Hepatocyte (in vitro differentiated cells): ENCODE measurements around the gene PRELID1. TPM values are rescaled to one million over a fixed set of nuclear protein-coding genes. Genes with fewer than 3 reads are reported as not detected.

Experiments used
- DNase-seq: peaks from one replicate; pipeline ENCODE4 v3.0.0-alpha.2; 2016; ENCODE audit warnings: low spot score
- H2AFZ ChIP-seq: fragments of 200-600 bp; sonication (generic); 2 replicates; pipeline ENCODE4 v1.6.0; 2016; ENCODE audit warnings: antibody characterized with exemption, mild to moderate bottlenecking
- H3K27ac ChIP-seq: fragments of 200-600 bp; sonication (generic); 2 replicates; pipeline ENCODE4 v1.5.1; 2016; ENCODE audit warnings: mild to moderate bottlenecking
- H3K27me3 ChIP-seq: fragments of 200-600 bp; sonication (generic); 2 replicates; pipeline ENCODE4 v1.6.1; 2016
- H3K36me3 ChIP-seq: fragments of 200-600 bp; sonication (generic); replicated peaks from 2 replicates; pipeline ENCODE4 v1.5.1; 2016; ENCODE audit warnings: low read depth; ENCODE audit not compliant: insufficient read depth
- H3K4me1 ChIP-seq: fragments of 200-600 bp; sonication (generic); 2 replicates; pipeline ENCODE4 v1.5.1; 2016; ENCODE audit warnings: mild to moderate bottlenecking, moderate library complexity; ENCODE audit not compliant: insufficient read depth
- H3K4me2 ChIP-seq: fragments of 200-600 bp; sonication (generic); 2 replicates; pipeline ENCODE4 v1.6.0; 2016
- H3K4me3 ChIP-seq: fragments of 200-600 bp; sonication (generic); 2 replicates; pipeline ENCODE4 v1.5.1; 2016; ENCODE audit warnings: mild to moderate bottlenecking
- H3K79me2 ChIP-seq: fragments of 200-600 bp; sonication (generic); 2 replicates; pipeline ENCODE4 v1.6.0; 2017; ENCODE audit warnings: mild to moderate bottlenecking
- H3K9me2 ChIP-seq: fragments of 200-600 bp; sonication (generic); replicated peaks from 2 replicates; pipeline ENCODE4 v1.6.0; 2017; ENCODE audit warnings: mild to moderate bottlenecking; ENCODE audit not compliant: insufficient read depth
- H3K9me3 ChIP-seq: fragments of 200-600 bp; sonication (generic); 2 replicates; pipeline ENCODE4 v1.5.1; 2016; ENCODE audit warnings: low read depth, mild to moderate bottlenecking
- H4K20me1 ChIP-seq: fragments of 200-600 bp; sonication (generic); 2 replicates; pipeline ENCODE4 v1.6.0; 2016; ENCODE audit warnings: mild to moderate bottlenecking; ENCODE audit not compliant: insufficient read depth, poor library complexity, severe bottlenecking
- EZH2 ChIP-seq: fragments of 200-600 bp; sonication (generic); IDR thresholded peaks from 2 replicates; pipeline ENCODE4 v1.6.1; 2016; ENCODE audit warnings: antibody characterized with exemption, mild to moderate bottlenecking, borderline replicate concordance
- EZH2phosphoT487 ChIP-seq: fragments of 200-600 bp; sonication (generic); IDR thresholded peaks from one replicate; pipeline ENCODE4 v1.6.1; 2018; ENCODE audit warnings: antibody characterized with exemption, mild to moderate bottlenecking, low read depth, moderate library complexity; ENCODE audit not compliant: unreplicated experiment, severe bottlenecking
- WGBS: methylation state at CpG from one replicate; pipeline ENCODE4 v1.1.6; 2016; ENCODE audit warnings: low lambda C conversion rate; ENCODE audit errors: missing lambda C conversion rate; 5-methylcytosine and 5-hydroxymethylcytosine counted together
- polyA plus RNA-seq: library from polyadenylated mRNA; unstranded; fragments of >200 nt; fragmentation: Nextera tagmentation; extraction: Ambion mirVana; gene quantifications from 2 replicates; pipeline ENCODE4 v1.2.1, GENCODE V29; 2016
- total RNA-seq: library from RNA; depleted of rRNA; stranded (reverse); fragments of >200 nt; gene quantifications from 2 replicates; pipeline ENCODE4 v1.2.3, GENCODE V29; 2014
- TF ChIP-seq, protein P1 (sequence below): fragments of 200-600 bp; sonication (generic); IDR thresholded peaks from 2 replicates; pipeline ENCODE4 v1.5.1; 2016; ENCODE audit warnings: antibody characterized with exemption, mild to moderate bottlenecking; ENCODE audit not compliant: poor library complexity

Gene PRELID1
- total and polyA plus RNA-seq, 2 experiments from 2014 or later, result 228 to 282 TPM

DNA sequence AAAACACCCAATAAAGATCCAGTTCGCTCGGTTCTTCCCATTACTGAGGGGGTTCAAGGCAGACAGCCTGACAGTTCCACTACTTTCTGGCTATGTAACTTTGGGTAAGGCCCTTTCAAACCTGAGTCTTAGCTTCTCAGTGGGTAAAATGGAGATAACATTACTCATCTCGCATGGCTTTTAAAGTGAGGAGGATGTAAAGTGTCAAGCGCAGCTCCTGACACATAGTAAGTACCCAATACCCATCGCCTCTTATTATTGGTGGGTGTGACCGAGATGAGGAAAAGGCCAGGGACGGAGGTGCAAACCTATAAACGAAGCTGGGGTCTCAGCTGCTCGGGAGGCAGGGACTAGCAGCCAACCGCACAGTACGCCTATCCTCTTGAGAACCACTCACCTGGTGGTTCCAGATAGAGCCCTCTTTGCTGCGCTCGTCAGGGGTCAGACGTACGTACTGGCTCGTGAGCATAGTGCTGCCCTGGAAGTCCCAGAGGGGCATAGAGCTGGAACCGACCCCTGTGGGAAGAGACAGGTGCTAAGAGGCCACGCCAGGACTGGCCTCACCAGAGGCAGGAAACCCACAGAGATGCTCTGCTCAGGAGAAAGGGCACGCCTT, 47.3 kb downstream of the PRELID1 start:
- Histone ChIP-seq H4K20me1 (peaks cover 14% of the 10 kb centered on the region), H3K27me3 (no peaks in the 10 kb centered on the region), H2AFZ (peak overlapping the region; percentile 37), H3K36me3 (no peaks in the 10 kb centered on the region), H3K4me1 (peaks cover 20% of the 10 kb centered on the region), H3K4me3 (peak overlapping the region; percentile 40), H3K9me2 (no peaks in the 10 kb centered on the region), H3K9me3 (no peaks in the 10 kb centered on the region), H3K4me2 (peak overlapping the region; percentile 95), H3K79me2 (peaks cover 54% of the 10 kb centered on the region), H3K27ac (peak overlapping the region; percentile 95)
- DNase-seq, result no peak
- TF ChIP-seq EZH2, result no peak
- no peak for TF ChIP-seq EZH2phosphoT487
- TF ChIP-seq, protein P1, sequence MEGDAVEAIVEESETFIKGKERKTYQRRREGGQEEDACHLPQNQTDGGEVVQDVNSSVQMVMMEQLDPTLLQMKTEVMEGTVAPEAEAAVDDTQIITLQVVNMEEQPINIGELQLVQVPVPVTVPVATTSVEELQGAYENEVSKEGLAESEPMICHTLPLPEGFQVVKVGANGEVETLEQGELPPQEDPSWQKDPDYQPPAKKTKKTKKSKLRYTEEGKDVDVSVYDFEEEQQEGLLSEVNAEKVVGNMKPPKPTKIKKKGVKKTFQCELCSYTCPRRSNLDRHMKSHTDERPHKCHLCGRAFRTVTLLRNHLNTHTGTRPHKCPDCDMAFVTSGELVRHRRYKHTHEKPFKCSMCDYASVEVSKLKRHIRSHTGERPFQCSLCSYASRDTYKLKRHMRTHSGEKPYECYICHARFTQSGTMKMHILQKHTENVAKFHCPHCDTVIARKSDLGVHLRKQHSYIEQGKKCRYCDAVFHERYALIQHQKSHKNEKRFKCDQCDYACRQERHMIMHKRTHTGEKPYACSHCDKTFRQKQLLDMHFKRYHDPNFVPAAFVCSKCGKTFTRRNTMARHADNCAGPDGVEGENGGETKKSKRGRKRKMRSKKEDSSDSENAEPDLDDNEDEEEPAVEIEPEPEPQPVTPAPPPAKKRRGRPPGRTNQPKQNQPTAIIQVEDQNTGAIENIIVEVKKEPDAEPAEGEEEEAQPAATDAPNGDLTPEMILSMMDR, result no peak
- 19% methylated on average over 18 of the region's 19 CpGs for WGBS

DNA sequence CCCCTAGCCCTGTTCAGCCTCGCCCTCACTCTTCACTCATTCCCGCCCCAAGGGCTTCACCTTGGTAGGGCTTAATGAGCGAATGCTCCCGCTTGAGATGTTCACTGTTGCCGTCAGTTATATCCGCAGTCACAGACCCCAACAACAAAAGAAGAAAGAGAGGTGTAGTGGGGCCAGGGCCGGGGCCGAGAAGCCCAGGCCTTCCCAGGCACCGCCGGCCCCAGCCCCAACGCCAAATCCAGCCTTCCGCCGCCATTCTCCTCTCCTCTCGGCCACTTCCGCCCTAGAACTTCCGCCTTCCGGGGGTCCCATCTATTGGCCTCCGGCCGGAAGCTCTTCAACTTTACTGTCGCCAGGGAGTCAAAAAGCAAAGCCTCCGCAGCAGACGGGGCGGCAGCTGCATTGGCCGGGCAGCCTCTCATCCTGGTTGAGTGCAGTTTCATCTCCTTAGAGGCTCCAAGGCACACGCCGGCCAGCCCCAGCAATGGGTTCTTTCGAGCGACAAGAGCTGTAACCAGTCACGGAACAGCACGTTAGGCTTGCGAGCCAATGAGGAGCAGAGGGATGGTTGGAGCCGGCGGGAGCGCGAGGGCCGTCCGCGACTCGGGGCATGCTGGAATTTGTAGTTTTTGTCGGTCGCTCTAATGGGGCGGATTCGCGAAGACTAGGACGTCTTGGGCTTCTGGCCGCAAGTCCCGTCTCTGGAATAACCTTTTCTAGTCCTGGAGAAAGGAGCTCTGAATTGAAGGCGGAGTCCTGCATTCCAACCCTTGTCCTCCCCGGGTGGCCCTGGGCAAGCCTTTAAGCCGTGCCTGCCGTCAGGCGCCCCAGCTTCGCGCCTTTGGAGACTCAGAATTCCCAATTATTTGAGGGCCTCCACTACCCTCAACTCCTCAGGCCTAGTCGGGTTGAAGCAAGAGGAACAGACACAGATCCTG, 48.1 kb downstream of the PRELID1 start, which contains the start of gene LMAN2:
Gene LMAN2, minus strand, starts transcription at position 277 of the 938 bp plus-strand sequence. Its CDS starts 21 bp downstream, at position 256.
- peaks cover 46% of the 10 kb centered on the region for H3K79me2 ChIP-seq
- no peaks in the 10 kb centered on the region for H3K27me3 ChIP-seq
- TF ChIP-seq, protein P1, result no peak
- TF ChIP-seq EZH2 (no peak), EZH2phosphoT487 (no peak)
- peak; percentile 94 for DNase-seq
- peak within 1 kb of the TSS; percentile 40 for H3K4me3 ChIP-seq
- peak within 1 kb of the TSS; percentile 95 for H3K27ac ChIP-seq
- H3K4me1 ChIP-seq, result peaks cover 20% of the 10 kb centered on the region
- peaks cover 12% of the 10 kb centered on the region for H4K20me1 ChIP-seq
- H3K9me3 ChIP-seq, result no peaks in the 10 kb centered on the region
- H2AFZ ChIP-seq, result peak within 1 kb of the TSS; percentile 90
- 8% methylated on average over 55 of the region's 55 CpGs for WGBS
- H3K9me2 ChIP-seq, result no peaks in the 10 kb centered on the region
- no peaks in the 10 kb centered on the region for H3K36me3 ChIP-seq
- H3K4me2 ChIP-seq, result peak within 1 kb of the TSS; percentile 95

DNA sequence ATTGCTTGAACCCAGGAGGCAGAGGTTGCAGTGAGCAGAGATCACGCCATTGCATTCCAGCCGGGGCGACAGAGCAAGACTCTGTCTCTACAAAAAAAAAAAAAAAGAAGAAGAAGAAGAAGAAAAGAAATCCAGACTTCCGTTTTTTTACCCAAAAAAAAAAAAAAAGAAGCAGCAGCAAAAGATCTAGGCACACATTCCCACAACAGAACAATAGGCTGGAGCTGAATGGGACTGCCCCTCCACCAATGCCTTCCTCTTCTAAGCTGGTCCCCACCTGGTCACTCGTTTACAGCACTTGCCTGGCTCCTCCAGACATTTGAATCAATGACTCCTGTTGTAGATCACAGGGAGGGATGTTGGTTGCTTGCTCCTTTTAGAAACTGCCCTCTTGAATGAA, 49.5 kb downstream of the PRELID1 start:
- DNase-seq, result no peak
- no peak overlapping the region for H2AFZ ChIP-seq
- H3K9me3 ChIP-seq, result no peaks in the 10 kb centered on the region
- H3K36me3 ChIP-seq, result no peaks in the 10 kb centered on the region
- H3K4me2 ChIP-seq, result no peak overlapping the region
- H3K79me2 ChIP-seq, result peaks cover 32% of the 10 kb centered on the region
- no peaks in the 10 kb centered on the region for H3K9me2 ChIP-seq
- H3K27me3 ChIP-seq, result no peaks in the 10 kb centered on the region
- H4K20me1 ChIP-seq, result peaks cover 7% of the 10 kb centered on the region
- peaks cover 20% of the 10 kb centered on the region for H3K4me1 ChIP-seq
- no peak overlapping the region for H3K27ac ChIP-seq
- 92% methylated on average over 5 of the region's 5 CpGs for WGBS
- TF ChIP-seq EZH2 (no peak), EZH2phosphoT487 (no peak)
- TF ChIP-seq, protein P1, result no peak
- H3K4me3 ChIP-seq, result no peak overlapping the region
